Measurements from ENCODE around the gene PTPRB. TPM values are rescaled to one million over a fixed set of nuclear protein-coding genes. Genes with fewer than 3 reads are reported as not detected.

The PTPRB gene
- total RNA-seq, 1 experiment from 2014 or later = 0.17 TPM

- TF ChIP-seq, protein P1, sequence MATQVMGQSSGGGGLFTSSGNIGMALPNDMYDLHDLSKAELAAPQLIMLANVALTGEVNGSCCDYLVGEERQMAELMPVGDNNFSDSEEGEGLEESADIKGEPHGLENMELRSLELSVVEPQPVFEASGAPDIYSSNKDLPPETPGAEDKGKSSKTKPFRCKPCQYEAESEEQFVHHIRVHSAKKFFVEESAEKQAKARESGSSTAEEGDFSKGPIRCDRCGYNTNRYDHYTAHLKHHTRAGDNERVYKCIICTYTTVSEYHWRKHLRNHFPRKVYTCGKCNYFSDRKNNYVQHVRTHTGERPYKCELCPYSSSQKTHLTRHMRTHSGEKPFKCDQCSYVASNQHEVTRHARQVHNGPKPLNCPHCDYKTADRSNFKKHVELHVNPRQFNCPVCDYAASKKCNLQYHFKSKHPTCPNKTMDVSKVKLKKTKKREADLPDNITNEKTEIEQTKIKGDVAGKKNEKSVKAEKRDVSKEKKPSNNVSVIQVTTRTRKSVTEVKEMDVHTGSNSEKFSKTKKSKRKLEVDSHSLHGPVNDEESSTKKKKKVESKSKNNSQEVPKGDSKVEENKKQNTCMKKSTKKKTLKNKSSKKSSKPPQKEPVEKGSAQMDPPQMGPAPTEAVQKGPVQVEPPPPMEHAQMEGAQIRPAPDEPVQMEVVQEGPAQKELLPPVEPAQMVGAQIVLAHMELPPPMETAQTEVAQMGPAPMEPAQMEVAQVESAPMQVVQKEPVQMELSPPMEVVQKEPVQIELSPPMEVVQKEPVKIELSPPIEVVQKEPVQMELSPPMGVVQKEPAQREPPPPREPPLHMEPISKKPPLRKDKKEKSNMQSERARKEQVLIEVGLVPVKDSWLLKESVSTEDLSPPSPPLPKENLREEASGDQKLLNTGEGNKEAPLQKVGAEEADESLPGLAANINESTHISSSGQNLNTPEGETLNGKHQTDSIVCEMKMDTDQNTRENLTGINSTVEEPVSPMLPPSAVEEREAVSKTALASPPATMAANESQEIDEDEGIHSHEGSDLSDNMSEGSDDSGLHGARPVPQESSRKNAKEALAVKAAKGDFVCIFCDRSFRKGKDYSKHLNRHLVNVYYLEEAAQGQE (IDR thresholded peaks at IDR 0.05; ENCODE audit: low read depth) = no peak
- TF ChIP-seq CEBPB (IDR thresholded peaks at IDR 0.05; ENCODE audit: low read depth) (no peak), EZH2 (IDR thresholded peaks at IDR 0.05) (no peak), EZH2phosphoT487 (IDR thresholded peaks at IDR 0.05; ENCODE audit: borderline replicate concordance) (no peak), EGR1 (IDR thresholded peaks at IDR 0.05; ENCODE audit: low read depth) (no peak), YY1 (IDR thresholded peaks at IDR 0.05; ENCODE audit: extremely low read depth, insufficient replicate concordance, low read depth, low read length) (no peak), ZBTB33 (IDR thresholded peaks at IDR 0.05; ENCODE audit: extremely low read depth, insufficient replicate concordance, low read length) (no peak), ZNF274 (IDR thresholded peaks at IDR 0.05; ENCODE audit: low read depth, low read length) (no peak), FOSL1 (IDR thresholded peaks at IDR 0.05; ENCODE audit: low read depth) (no peak), SRF (IDR thresholded peaks at IDR 0.05; ENCODE audit: low read depth) (no peak), JUND (IDR thresholded peaks at IDR 0.05) (no peak), SP1 (IDR thresholded peaks at IDR 0.05; ENCODE audit: low read depth) (no peak), POLR2AphosphoS5 (IDR thresholded peaks at IDR 0.05; ENCODE audit: low read depth, low read length) (no peak), SIN3A (IDR thresholded peaks at IDR 0.05; ENCODE audit: low read depth) (no peak), ZFX (IDR thresholded peaks at IDR 0.05) (no peak)
- Histone ChIP-seq H3K9ac (ENCODE audit: low read length) (no peak overlapping the region), H3K4me3 (replicated peaks in 1 of 2; ENCODE audit: low read depth in 1 of 2, low read length in 2 of 2) (no peak overlapping the region), H3K27ac (ENCODE audit: low read depth, low read length) (no peak overlapping the region), H3K9me3 (ENCODE audit: control insufficient read depth in 1 of 2, insufficient read depth in 1 of 2, low read depth in 1 of 2, low read length in 2 of 2) (no peaks in the 10 kb centered on the region), H3K9me2 (ENCODE audit: insufficient read depth) (no peaks in the 10 kb centered on the region), H3K4me1 (ENCODE audit: control insufficient read depth in 1 of 2, insufficient read depth in 2 of 2, low read length in 2 of 2) (no peaks in the 10 kb centered on the region), H3K79me2 (ENCODE audit: insufficient read depth, low read length) (no peaks in the 10 kb centered on the region), H3K36me3 (ENCODE audit: control insufficient read depth in 1 of 2, insufficient read depth in 2 of 2, low read length in 2 of 2) (0 out of 4 replicates have a peak, but pooled peaks cover 0 to 4% of the 10 kb centered on the region in 2 experiments), H3K27me3 (ENCODE audit: insufficient read depth, low read length) (no peaks in the 10 kb centered on the region), H4K20me1 (ENCODE audit: insufficient read depth) (no peaks in the 10 kb centered on the region), H2AFZ (ENCODE audit: low read depth, low read length, poor library complexity, severe bottlenecking) (no peak overlapping the region), H3K4me2 (ENCODE audit: low read length) (no peak overlapping the region)
- ChIA-PET CTCF (no interaction called here), POLR2A (no interaction called here), RAD21 (ENCODE audit: low non-redundant PET in 1 of 2, low total read pairs in 2 of 2, uncharacterized antibody in 2 of 2, unreplicated experiment in 2 of 2) (no interaction called here)
- intact Hi-C loops (cut with micrococcal nuclease) = no loop called here
- DNase-seq (ENCODE audit: low read depth, low spot score) (no peak), ATAC-seq (no peak)
- no TSS peak for BruUV-seq (replicated peaks)
Observed at GRCh38 chr12:70520847-70521246, 116.4 kb downstream of the PTPRB start.
